NCI-H345 treated with DMSO at 0.1 percent for 48 hours (cell line): ENCODE results near the gene HYDIN.
"Not testable (repeated sequence)": the region's sequence is repeated elsewhere in the genome, so short reads cannot be mapped to it uniquely, and the experiment has no call there.

Experiments used
- DNase-seq: peaks from one replicate; lab custom pipeline; 2025; ENCODE audit not compliant: unreplicated experiment; lab: John Stamatoyannopoulos, UW

Gene HYDIN

DNA sequence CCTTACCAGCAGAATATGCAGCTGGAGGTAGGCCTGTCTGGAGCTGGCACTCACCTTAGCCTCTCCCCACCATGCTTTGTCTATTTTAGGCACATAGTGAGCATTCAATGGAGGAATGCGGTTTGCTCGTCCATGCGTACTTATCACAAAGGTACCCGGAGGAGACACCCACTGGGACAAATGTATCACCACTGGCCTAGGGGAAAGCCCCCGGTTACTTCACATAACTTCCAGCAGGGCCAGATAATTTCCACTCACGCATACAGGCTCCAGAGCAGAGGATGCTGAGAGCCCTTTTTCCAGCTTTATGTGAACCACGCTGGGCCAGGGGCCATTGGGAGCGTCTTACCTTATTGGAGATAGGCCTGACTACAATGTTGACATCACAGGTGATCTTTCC is 348.2 kb downstream of the HYDIN start:
- DNase-seq: not testable (repeated sequence)

DNA sequence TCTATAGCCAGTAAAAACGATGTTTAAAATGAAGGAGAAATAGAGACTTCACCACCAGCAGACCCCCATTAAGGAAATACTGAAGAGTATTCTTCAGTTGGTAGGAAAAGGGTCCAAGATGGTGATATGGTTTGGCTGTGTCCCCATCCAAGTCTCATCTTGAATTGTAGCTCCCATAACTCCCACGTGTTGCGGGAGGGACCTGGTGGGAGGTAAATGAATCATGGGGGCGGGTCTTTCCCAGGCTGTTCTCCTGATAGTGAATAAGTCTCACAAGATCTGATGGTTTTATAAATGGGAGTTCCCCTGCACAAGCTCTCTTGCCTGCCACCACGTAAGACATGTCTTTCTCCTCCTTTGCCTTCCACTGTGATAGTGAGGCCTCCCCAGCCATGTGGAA is 352.6 kb downstream of the HYDIN start:
- not testable (repeated sequence) for DNase-seq

DNA sequence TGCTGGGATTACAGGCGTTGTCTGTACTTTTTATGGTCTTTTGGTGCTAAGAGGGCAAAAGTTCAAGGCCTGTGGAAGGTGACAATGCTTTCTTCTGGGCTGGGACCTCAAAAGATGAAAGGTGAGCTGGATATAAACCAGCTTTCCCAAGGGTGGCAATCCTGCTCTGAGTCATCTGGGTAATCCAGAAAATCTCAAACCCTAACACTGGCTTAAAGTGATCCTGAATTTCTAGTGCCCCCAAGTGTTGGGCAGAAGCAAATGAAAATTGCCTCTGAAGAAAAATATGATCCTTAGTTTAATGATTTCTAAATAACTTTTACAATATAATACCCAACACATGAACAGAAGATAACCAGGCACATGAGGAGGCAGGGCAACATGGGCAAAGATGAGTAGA is 354.1 kb downstream of the HYDIN start:
- not testable (repeated sequence) for DNase-seq

DNA sequence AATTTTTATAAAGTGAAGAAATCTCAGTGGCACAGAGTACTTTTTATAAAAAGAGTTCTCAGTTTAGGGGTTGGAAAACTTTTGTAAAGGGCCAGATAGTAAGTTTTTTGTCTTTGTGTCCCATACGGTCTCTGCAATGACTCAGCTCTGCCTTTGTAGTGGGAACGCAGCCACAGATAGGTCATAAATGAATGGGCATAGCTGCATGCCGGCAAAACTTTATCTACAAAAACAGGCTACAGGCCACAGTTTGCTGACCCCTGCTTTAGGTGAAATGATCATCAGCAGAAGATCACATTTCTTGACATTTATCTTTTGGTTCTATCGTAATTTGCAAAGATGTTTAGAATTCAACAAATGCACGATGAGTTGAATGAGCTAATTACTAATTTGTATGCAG is 365.8 kb downstream of the HYDIN start:
- DNase-seq: not testable (repeated sequence)

DNA sequence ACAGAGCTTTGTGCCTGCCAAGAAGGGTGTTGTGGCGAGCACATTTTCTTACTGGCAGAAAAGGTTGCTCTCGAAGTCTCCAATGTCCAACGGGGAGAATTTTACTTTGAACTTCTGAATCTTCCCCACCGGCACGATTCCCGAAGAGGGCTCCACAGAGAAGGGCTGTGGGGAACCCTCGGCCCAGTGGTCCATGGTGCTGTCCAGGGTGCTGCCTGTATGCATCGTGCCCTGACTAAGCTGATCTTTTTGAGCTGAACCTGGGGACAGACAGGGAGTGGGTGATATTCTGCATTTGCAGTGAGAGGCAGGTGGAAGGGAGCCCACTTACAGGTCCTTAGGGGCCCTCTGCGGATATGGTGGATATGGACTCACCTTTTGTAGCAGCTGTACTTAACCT is 368.5 kb downstream of the HYDIN start:
- not testable (repeated sequence) for DNase-seq

DNA sequence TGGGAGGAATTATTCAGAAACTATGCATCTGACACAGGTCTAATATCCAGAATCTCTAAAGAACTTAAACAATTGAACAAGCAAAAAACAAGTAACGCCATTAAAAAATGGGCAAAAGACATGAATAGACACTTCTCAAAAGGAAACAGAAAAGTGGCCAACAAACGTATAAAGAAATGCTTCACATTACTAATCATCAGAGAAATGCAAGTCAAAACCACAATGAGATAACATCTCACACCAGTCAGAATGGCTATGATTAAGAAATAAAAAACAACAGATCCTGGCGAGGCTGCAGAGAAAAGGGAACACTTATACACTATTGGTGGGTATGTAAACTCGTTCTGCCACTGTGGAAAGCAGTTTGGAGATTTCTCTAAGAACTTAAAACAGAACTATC is 379.2 kb downstream of the HYDIN start:
- not testable (repeated sequence) for DNase-seq

DNA sequence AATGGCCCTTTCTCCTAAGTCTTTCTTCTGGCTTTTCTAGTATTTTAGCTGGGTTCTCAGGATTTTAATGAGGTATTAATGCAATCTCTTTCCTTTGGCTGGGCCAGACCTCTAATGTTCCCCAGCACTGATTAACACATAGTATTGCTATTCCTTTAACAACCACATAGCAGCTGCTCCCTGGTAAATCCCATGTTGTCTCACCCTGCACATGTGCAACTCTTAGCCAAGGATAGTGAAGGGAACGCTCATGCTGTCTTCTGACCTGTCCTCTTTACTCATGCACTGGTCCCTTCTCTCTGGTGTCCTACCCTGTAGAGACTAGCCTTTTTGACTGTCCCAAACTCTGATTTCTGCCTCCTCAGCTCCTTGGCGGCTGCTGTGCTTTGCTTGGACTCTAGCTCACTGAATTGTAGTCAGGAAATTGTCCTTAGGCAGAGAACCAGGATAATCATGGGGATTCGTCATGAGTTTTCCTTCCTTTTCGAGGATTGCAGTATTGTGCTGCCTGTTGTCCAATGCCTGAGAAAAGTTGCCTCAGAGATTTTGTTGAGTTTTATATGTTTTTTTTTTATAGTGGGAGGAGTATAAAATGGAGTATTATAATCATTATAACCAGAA is 406.9 kb downstream of the HYDIN start:
- not testable (repeated sequence) for DNase-seq

DNA sequence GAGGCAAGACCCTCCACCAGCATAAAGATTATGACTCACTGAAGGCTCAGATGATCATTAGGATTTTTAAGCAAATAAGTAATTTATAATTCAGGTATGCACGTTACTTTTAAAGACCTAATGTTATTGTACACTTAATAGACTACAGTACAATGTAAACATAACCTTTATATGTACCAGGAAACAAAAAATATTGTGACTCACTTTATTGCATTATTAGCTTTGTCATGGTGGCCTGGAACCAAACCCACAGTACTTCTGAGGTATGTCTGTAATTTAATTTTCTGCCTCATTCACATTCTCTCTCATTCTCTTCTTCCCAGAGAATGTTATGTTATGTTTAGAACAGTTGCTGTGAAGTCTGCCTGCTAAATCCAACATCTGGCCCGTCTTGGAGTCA is 407.8 kb downstream of the HYDIN start:
- not testable (repeated sequence) for DNase-seq

DNA sequence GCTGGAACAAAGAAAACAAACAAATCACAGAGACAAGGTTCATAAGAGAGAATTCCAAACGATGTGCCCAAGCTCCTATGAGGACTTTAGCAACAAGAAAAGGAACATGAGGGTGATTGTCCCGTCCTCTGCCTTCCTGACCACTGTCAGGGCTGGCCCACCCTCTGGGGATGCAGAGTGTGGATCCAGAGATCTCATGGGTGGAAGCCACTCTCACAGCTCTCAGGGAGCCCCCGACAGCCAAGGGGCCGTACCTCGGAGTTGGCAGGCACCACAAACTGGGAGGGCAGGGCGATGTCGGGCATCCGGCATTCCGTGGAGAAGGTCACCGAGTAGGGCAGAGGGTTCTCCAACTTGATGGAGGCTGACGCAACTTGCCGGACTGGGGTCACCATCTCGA is 412.4 kb downstream of the HYDIN start:
- not testable (repeated sequence) for DNase-seq

DNA sequence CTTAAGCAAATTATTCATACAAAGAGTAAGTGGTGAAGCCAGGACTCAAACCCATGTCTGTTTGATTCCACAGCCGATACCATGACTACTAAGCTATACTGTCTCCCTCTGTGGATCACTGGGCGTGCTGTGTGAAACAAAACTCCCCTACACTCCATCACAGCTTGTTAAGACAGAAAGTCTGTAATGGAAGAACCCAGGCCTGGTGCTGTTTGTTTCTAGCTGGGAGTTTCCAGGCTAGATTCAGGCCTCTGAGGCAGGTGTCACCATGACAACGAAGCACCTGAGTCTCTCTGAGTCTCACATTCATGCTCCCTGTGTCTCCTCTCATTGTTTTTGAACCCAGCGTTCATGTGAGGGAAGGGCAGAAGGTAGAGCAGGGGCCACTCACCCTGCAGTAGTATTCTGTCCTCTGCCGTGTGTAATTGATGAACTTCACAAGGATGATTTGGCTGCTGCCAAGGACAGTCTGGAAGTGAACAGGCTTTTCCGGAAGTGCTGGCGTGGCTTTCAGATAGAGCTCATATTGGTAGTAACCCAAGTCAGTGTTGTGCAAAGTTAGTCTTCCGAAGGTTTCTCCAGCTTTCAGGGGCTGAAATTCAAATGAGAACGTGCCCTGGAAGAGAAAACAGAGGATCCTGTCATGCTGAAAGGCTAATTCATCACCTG is 421.0 kb downstream of the HYDIN start:
- DNase-seq: no peak

DNA sequence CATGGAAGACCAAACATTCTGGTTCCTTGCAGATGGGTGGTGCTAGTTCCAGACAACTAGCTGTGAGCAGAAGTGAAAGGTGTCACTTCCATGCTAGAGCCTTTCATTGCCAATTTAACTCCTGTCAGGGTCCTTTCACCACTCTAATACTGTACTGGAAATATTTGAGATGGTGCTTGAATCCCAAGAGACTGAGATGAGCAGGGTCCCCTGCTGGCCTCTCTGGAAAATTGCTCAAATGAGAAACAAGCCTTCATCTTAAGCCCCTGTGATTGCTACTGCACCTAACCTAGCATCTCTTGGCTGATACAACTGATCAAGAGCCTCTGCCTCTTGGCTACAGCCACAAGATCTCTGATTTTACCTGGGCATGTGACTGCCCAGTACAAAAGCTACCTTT is 422.2 kb downstream of the HYDIN start:
- no peak for DNase-seq

DNA sequence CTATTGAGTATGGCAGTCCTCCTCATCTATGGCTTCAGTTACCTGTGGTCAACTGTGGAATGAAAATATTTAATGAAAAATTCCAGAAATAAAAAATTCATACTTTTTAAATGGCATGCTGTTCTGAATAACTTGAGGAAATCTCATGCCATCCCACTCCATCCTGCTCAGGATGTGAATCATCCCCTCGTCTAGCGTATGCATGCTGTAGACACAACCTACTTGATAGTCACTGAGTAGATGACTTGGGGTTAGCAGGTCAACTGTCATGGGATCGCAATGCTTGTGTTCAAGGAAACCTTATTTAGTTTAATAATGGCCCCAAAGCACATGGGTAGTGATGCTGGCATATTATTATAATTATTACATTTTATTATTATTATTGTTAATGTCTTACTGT is 424.7 kb downstream of the HYDIN start:
- DNase-seq: no peak

DNA sequence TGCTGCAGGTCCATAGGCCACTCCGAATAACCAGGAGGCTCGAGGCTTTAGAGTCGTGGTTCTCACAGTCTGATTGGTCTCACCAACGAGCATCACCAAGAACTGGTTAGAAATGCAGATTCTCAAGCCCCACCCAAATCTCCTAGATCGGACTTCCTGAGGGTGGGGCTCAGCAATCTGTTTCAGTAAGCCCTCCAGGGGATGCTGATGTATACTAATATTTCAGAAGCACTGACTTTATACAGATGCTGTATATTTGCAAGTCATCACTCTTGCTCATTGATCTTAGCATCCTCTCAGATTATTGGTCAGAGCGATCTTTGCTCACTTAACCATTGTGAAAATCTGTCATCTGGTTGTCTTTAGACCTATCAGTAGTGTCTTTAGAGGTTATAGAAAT is 425.1 kb downstream of the HYDIN start:
- no peak for DNase-seq

DNA sequence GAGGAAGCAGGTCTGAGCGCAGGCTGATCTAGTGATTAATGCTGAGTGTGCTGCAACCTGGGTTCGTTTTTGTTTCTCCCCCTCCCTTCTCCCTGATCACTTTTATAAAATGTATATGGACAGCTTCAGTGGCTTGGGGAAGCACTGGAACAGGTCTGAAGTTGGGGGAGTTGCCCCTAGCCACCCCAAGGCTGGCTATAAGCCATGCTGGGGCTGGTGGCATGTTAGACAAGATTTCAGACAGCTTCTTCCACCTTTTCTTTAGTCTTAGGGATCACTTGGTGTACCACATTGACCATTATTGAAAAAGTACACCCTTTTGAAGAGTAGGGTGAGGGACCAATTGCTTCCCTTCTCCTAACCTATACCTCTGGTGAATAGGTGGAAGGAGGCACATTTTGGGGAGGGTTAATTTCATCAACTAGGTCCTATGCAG is 425.8 kb downstream of the HYDIN start:
- no peak for DNase-seq

DNA sequence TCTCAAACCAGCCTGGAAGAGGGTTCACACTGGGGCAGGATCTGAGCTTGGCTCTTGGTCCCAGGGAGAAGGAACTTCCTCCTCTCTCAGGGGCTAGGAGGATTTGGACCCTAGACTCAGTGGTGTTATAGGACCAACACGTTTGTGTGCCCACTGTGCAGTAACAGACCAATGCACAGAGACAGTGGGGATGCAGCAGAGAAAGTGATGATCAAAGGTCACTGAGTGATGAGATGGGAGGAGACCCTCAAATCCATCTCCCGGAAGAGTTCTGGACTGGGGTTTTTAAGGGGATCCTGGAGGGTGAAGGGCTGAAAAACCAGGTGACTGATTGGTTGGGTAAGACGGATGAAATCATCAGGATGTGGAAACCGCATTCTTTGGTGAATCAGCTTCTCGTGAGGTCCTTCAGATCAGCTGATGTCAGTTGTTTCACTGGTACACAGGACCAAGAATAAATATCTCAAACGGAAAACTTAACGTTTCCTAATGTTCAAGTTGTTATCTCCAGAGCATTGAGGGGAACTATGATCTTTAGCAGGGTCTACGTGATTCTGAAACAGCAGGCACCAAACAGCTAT is 426.3 kb downstream of the HYDIN start:
- no peak for DNase-seq

DNA sequence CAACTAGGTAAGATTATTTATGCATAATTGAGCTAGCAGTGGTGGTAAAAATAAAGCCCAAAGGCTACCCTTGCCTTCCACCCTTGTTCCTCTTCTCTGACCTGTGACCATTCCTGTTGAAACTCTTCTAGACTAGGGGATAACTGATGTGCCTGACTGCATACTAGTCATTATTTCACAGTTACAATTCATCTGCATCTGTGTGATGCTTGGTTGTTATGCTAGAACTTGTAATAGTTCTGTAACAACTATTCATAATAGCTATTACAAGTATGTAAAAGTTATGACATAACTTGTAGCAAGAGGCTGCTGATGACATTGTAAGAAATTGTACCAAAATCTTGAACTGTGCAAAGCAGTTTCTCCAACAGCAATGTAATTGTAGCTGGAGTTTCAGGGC is 427.2 kb downstream of the HYDIN start:
- DNase-seq: no peak

DNA sequence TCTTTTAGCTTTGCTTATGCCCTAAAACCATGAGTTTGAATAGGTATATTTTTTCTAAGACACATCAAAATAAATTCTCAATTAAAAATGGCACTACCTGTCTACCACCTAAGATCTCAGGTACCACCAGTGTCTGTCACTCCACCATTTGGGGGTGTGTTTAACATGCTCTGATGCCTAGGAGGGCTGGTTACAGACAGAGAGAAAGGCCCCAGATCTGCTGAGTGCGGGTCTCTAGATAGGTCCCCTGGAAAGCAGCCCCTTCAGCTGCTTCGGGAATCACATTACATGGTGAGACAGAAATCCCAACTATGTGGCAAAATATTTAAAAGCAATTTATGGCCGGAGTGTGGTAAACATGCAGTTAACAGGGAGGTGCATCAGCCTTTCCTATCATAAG is 428.9 kb downstream of the HYDIN start:
- no peak for DNase-seq

DNA sequence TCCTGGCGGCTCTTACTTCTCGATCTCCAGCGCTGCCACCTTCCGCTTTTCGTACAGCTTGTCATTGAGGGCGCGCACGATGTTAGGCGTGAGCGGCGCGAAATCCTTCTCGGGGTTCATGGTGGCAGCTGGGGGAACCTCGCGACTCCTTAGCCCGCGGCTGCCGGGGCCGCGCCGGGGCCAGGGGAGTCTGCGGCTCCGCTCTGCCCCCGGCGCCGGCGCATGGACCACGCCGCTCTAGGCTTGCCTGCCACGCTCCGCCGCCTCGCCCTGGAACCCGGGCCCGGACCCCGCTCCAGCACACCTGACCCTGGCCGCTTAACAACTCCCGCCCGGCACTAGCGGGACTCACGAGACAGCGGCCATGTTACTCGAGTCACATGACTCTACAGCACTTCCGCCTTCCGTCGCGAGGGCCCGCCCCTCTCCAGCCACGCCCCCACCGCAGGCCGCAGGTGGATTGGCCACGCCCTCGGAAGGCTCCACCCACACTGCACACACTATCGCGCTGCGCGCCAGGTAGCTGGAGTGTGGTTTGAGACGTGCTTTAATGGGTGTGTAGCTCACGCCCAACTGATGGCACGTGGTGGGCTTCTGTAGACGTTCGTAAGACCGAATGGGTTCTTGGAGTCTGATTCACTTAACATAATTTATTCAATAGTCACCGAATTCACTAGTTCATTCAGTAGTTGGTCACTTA is 429.6 kb downstream of the HYDIN start, which contains the start of gene VAC14:
VAC14 (minus strand) TSS at position 378 of the 700 bp plus-strand sequence; CDS start at position 120, 258 bp downstream.
- DNase-seq: peak; percentile 88

DNA sequence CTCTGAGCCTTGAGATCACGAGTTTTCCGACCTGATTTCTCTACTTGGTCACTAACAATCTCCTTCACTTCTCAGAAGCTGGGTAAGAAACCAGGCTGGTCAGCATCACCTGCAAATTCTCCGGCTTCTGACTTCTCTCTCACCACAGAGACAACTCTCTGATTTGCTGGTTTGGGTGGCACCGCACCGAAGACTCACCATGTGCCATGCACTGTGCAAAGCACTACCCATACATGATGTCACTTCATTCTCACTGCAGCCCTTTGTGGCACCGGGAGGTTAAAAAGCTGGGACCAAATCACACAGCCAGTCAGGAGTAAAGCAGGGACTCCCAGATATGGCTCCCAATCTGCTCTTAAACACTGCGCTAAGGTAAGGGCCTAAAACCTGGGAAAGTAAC is 430.2 kb downstream of the HYDIN start:
- no peak for DNase-seq

DNA sequence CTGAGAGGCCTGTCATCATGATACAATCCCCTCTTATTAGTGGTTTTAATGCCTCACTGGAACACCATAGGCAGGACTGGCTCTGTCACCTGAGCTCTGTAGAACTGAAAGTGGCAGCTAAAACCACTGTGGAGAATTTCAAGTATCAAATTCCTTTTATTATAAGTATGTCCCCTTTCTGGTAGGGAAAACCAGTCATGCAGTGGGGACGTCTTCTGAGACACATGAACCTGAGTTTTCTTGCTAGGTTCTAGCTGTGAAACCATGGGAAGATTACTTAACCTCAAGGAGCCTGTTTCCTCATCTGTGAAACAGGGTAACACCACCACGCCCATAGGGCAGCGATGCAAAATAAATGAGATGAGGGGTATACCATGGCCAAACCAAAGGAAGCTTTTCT is 434.2 kb downstream of the HYDIN start:
- no peak for DNase-seq

DNA sequence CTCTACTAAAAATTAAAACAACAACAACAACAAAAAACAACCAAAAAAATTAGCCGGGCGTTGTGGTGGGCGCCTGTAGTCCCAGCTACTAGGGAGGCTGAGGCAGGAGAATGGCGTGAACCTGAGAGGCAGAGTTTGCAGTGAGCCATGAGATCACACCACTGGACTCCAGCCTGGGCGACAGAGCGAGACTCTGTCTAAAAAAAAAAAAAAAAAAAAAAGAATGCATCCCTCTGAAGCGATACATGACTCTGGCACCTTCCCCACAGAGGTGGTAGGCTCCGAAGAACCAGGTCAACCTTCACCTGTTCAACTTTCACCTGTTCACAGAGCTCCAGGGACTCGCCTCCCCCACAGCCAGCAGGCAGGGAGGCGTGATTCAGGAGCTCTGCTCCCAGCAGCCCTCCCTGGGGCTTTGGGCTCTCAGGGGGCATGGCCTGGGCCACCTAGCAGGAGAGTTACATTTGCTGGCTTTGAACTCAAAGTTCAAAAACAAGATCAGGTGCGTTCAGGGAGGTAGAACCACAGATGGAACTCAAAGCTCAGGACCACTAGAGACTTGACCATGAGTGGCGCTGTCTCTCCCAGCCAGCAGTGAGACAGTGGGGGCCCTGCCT is 435.1 kb downstream of the HYDIN start:
- DNase-seq: no peak
